OCI-LY3 (cell line): ENCODE data around the gene CHDH.

ENCODE experiments used
- EZH2phosphoT487 ChIP-seq: fragments of 200-600 bp; shearing (Covaris generic); IDR thresholded peaks from 2 replicates; pipeline ENCODE4 v1.6.1; 2018; ENCODE audit warnings: antibody characterized with exemption, mixed run types, low read depth
- TF ChIP-seq, protein P1 (sequence below): fragments of 200-600, 300-600 bp; sonication (generic); IDR thresholded peaks from 2 replicates; pipeline ENCODE4 v1.5.1; 2014; ENCODE audit warnings: antibody characterized with exemption, low read length, low read depth

DNA sequence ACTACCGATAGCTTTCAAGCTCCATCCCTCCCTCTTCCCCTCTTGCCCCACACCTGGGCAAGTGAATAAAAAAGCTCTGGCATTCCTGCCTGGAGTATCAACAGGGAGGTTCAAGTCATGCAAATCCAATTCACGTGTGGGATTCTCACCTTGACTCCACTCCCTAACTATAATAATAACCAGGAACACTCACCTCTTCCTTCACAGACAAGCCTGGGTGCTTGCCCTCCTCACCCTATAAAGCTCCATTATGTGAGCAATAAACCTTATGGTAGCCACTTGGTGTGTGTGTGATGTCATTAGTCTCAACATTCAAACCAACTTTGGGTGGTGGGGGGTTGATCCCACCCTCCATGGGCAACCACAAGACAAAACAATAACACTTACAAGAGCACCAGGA, 16.6 kb downstream of the CHDH start:
- TF ChIP-seq, protein P1, sequence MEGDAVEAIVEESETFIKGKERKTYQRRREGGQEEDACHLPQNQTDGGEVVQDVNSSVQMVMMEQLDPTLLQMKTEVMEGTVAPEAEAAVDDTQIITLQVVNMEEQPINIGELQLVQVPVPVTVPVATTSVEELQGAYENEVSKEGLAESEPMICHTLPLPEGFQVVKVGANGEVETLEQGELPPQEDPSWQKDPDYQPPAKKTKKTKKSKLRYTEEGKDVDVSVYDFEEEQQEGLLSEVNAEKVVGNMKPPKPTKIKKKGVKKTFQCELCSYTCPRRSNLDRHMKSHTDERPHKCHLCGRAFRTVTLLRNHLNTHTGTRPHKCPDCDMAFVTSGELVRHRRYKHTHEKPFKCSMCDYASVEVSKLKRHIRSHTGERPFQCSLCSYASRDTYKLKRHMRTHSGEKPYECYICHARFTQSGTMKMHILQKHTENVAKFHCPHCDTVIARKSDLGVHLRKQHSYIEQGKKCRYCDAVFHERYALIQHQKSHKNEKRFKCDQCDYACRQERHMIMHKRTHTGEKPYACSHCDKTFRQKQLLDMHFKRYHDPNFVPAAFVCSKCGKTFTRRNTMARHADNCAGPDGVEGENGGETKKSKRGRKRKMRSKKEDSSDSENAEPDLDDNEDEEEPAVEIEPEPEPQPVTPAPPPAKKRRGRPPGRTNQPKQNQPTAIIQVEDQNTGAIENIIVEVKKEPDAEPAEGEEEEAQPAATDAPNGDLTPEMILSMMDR = no peak
- no peak for TF ChIP-seq EZH2phosphoT487
